MV-4-11 (cell line): ENCODE results near the gene ARL15.
A peak's percentile ranks its signal among the peaks of the same experiment; 100 is the strongest.

ENCODE experiments used
- DNase-seq: peaks from one replicate; lab custom pipeline; 2025; lab: John Stamatoyannopoulos, UW

The ARL15 gene

DNA sequence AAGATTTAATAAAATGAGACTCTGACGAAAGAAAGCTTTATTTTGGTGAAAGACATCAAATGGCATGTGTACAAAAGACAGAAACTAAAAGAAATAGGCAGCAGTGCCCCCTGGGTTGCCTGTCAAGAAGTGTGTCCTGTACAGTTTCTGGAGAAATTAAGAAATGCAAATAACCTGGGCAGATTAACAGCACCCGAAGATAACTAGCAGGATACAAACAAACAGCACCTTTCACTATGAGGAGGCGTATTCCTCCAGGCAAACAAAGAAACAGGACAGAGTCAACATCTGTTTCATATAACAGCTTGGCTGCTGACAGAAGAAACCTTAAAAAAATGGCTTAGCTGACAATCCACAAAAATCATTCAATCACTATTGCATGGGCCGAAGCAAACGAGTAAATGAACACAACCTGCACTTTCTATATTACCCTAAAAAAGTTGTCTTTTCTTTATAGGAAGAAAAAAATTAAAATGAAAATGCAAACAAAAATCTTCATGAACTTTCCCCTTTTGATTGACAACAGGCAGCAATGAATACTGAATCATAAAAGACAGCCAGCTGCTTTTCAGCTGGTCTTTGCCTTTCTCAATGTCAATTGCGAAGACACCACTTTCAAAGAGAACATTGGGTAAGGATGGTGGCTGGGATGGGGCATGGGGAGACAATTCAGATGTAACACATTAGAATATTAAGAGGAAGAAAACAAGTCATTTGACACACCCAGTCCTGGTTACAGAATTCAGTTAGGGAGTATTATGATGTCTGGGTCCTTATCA lies 162.1 kb downstream of the ARL15 start:
- DNase-seq: no peak

DNA sequence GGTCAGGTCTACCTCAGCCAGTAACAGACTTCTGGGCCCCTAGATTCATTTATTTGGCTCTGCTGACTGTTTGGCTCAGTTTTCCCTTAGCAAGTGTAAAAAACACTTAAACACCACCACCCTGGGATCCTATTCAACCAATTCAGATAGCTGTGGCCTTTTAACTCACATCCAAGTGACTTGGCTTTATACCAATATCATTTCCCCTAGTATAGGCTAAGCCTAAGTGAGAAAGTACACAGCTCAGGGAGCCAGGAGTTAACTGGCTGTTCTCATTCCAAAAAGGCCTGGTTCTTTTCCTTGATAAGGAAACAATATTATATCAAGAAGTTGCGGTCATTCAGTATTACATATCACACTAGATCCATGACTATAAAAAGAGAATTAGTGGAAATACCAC lies 163.5 kb downstream of the ARL15 start:
- DNase-seq: no peak

DNA sequence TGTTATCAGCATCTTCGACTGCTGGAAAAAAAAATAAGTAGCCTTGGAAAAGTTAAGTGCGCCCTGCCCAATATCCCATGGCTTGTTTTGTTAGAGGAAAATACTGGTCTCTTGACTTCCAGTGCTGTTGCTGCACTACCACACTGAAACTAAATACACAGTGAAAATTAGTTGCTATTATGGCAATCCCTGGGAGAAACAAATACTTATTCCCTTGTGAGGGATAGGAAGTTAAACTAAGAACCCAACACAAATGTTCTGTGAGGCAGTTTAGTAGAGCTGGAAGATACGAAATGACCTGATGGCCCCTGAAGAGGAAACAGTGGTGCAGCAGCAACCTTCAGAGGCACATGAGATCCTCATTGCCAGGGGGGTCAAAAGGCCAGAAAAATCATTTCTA lies 164.0 kb downstream of the ARL15 start:
- DNase-seq: no peak

DNA sequence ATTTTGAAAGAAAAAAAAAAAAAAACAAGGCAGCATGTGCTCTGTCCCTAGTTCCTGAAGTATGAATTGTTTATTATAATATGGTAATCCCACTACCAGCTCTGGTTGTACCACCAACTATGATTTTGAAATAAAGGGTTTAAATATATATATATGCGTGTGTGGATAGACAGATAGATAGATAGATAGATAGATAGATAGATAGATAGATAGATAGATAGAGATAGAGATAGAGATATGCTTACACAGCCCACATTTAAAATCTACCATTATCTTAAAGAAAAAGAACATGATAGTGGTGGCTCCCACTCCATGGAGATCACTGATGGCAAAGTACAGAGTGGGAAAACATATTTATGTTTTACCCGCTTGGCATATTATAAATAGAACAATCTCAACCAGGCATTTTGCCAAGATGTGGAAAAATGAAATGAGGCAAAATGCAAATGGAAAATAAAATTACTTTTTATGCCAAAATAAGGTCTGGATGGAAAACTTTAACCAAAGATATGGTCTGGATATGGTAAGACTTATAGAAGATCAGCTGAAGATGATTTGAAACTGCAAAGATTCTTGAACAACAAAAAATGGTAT lies 170.0 kb downstream of the ARL15 start:
- DNase-seq: no peak

DNA sequence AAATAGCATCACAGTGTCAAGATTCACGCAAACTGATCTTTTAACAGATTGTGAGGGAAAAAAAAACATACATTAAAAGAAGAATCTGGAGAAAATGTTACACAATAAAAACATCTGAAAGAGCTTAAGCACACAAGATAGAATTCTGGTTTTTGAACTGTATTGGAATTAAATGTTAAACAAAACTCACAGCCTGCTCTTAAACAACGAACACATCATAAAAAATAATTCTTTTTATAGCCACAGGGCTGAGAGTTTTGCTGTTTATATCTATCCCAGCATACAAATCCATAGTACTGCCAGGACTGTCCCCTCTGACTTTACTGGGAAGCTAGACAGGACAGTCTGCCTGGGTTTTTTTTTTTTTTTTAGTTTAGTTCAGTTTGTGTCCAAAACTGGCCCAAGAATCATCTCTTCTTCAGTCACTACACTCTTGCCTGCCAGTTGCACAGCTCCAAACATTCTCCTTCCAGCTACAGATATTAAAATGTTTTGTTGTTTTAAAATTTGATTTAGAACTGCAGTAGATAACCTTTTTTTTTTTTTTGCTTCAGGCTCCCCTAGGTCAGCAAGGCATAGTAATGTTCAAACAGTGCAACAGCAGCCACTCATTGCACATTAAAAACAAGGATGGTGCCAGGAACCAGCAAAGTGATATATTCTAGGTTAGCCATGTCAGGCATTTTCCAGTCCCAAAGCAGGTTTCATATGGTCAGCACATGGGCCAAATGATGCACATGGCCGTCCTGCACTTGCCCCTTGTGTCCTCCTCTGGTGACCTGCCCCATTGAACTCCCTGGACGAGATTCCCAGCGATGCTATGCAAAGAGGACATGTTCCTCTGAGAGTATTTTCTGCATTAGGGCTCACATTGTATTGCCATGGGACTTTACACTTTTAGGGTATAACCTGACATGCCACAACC lies 173.6 kb downstream of the ARL15 start:
- DNase-seq: no peak

DNA sequence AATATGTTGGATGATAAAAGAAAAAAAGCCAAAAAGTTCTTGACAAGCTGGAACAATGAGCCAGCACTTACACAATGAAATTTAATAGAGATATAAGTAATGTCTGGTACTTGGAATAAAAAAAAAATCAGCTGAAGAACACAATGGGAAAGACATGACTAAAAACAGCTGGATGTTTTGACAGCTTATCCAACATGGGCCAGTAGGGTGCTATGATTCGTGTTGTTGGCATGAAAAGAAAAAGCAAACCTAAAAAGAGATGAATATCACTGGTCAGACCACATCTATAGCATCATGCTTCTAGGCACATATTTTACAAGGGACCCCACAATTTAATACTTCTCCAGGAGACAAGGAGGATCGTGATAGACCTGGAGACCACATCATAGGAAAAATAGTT lies 175.3 kb downstream of the ARL15 start:
- DNase-seq: no peak

DNA sequence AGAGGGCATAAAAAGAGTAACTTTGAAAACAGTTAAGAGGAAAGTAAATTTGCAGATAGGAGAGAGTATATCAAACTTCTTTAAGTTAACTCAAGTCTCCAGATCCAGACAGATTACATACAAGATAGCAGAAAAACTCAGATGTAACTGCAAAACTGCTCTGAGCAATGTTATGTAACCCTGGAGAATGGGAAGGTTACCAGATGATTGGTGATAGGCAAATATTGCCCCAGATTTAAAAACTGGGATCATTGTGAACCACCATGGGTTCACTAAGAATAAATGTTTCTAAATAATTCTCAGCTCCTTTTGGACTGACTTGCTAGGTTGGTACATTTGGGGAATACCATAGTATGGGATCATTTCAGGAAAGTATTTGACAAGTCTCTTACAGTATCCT lies 176.5 kb downstream of the ARL15 start:
- no peak for DNase-seq

DNA sequence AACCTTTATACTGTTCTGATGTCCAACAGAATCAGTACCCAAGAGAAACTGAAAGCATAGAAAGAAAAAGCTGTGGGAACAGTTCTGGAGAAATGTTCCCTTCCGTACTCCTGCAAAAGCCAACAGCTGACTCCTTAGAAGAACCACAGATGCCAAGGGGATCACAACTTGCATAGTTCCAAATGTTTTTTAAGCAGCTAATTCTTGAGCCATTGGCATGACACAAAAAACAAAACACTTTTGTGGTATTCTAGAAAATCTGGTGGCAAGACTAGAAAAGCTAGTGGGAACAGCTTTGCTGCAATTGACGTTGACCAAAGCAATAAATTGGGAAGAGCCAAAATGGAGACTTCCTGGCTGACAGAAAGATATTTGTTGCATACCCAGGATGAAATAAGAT lies 189.9 kb downstream of the ARL15 start:
- DNase-seq: no peak

DNA sequence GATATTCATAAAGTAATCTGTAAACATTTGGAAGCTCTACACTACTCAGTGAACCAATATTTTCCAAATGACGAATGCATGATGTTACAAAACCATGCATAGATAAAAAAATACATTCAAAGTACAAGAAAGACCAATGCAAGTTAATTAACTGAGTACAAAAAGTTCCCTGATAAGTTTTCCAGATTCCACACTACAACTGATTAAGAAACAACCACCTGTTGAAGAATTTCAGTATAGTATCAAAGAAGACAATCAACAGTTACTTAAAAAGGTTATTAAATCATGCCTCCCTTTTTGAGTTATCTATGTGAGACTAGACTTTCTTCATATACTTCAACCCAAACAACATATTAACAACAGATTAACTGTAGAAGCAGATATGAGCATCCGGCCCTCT lies 192.4 kb downstream of the ARL15 start:
- no peak for DNase-seq

DNA sequence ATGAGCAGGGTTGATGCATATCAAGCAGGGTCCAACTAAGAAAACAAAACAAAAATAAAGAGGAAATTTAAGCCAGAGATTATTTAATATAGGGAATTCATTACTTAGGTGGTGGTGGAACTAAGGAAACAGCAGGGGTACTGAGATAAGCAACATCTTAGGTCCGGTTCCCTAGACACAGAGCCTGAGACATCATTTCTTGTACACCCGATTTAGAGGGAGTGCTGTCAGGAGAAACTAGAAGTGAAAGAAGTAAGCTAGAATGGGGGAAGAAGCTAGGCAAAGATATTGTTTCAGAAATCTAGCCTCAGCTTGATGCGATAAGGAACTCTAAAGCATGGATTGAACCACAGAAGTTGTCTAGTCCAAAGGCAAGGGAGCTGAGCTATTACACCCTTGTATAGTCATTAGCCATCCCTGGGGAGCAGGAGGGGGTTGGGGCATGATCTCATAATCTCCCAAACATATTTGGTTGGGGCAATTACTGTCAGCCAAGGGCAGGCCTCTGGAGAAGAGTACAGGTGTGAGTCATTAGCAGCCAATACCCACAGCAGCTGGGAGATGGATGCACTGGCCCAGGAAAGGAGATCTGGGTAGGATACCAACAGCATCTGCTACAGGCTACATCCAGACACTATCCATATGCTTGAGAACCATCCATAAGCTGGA lies 194.5 kb downstream of the ARL15 start:
- peak; percentile 49 for DNase-seq

DNA sequence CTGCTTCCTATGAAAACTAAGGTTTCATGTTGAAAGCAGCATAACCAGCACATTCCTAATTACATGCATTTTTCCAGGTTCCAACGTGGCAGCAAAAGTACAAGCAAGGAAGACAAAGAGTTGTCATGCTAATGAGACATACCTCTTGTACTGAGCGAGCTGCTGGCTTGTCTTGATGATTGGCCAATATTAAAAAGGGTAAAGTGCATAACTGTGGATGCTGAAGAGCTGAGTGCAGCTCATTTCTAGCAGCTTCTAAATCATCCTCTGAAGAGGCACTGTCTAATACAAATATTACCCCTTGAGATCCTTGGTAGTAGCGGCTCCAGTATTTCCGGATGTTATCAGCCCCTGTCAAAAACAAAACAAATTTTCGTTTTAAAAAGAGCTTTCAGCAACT lies 197.3 kb downstream of the ARL15 start:
- no peak for DNase-seq

DNA sequence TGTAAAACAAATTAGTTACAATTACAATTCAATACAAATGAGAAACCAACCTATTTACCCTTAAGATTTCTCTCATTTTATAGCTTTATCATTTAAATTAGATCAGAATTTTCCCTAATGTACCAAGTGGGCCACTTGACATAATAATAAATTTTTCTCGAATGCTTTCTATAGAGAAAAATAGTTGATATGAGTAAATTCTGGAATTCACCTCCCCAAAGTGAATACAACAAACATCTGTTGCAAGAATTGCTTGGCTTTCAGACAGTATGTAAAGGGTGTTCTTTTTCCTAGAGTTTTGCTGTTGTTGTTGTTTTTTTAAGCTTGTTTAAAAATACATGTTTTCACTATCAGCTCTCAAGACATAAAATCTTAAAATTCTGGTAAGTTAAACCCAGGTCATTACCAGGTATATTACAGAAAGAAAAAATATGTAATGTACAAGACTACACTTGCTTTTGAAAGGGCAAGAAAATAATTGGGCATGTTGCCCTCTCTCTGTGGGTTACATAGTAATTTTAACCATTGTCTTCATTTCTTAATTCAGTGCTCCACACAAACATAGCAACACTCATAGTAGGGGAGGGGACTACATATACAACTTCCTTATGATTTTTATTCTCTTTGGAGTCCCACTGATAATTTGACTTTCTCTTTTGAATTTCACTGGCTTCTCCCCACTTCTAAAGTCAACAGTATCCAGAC lies 200.6 kb downstream of the ARL15 start:
- no peak for DNase-seq

DNA sequence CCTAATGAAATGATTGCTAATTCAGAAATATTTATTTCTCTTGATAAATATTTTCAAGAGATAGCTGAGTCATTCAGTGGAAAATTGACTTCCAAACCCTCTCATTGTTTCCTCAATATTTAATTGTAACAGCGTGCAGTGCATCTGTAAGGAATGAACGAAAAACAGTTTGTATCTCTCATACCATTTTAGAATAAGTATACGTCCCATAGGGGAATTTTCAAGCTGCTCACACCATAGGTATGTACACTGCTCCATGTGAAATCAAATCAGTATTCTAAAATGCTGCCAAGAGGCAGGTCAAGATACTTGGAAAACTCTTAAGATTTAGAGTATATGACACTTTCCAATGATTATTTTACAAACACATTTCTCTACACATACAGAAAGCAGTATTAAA lies 202.2 kb downstream of the ARL15 start:
- DNase-seq: no peak

DNA sequence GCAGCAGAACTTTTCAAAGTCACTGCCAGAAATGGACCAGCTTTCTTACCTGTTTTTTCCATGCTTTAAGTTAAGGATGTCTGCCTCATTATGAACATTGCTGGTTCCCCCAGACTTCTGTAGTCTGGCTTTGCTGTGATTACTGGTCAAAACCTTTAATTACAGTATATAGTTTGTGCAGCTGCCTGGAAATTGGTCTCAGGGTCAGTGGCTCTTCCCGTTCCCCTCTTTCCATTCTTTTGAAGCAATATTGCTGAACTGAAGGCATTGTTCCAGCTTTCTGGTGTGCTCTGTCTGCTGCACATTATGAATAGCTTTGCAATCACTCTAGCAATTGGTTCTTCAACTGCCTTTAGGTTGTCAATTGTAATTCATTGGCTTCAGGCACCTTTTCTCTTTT lies 206.5 kb downstream of the ARL15 start:
- no peak for DNase-seq

DNA sequence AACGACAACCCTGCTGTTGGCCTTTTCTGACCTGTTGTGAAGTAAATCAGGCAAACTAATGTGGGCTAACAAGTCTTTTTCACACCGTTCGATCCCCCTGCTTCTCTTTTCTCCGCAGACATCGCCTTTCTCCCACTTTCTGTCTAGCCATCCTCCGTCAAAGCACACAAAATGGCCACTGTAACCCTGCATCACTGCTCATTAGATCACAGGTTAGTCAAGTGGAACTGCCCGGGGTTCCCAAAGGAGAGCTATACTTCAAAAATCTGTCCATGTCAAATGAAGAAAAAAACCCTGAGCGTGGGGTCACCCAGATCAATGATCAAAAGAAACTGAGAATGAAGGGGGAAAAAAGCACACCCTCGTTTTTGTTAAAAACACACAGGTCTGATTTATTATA lies 212.1 kb downstream of the ARL15 start:
- no peak for DNase-seq

DNA sequence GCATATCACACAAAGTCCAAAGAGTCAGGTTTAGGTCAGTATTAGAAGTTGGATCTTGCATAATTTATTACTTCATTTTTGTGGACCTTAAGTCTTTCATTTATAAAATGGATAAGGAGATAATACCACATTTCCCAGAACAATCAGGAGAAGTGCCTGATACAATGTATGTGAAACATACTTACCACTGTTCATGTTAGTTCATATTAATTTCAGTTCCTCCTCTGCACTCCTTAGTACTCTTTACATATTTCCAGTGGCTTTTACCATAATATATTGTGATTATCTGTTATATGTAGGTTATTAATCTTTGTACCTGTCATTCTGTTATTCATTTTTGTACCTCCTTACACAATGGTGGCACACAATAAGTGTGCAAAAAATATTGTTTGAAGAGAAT lies 214.4 kb downstream of the ARL15 start:
- DNase-seq: peak; percentile 35

DNA sequence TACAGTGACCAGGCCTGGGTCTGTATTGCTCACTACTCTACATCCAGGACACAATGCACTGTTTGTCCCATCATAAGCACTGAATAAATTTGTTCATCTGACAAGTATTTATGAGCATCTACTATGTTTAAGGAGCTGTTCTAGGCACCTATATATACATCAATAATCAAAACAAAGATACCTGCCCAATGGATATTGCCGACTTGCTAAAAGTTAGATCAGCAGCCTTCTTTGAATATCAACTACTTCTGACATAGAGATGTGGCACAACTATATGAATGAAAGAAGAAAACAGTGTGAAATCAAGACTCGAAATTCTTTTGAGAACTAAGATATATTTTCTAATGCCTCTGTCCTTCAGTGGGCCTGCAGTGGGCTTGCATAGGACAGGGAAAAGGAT lies 215.7 kb downstream of the ARL15 start:
- no peak for DNase-seq

DNA sequence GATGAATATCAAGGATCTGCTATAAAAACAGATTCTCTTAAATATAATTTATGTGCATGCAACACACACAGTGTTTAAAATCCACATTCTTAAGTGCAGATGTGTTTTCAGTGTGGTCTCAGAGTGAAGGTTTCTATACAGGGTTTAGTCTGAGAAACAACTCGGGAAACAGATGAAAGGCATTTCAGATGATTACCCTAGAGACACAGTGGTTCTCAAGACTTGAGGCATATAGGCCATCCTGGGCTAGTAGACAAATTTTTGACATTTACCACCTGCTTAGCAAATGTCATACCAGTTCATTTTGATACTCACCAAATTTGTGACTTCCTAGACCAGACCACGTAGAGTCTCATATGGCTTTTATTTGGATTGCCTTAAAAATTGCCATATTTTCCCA lies 216.5 kb downstream of the ARL15 start:
- no peak for DNase-seq

DNA sequence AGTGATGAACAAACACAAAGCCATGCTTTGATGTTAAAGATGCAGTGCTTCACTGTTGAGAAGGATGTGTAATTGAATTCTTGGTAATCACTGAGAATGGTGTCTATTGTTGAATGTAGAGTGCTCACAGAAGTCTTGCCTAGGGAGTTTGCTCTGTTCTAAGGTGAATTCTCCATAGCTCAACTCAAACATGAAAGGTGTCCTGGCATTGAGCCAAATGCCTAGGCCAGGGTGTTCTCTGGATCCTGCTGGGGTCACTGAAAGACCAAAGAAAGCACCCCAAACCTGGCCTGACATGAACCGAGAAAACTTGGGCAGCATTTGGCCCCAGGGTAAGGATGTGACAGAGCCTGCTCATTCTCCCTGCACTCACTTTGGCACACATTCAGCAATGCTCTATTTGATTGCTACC lies 217.3 kb downstream of the ARL15 start:
- DNase-seq: no peak

DNA sequence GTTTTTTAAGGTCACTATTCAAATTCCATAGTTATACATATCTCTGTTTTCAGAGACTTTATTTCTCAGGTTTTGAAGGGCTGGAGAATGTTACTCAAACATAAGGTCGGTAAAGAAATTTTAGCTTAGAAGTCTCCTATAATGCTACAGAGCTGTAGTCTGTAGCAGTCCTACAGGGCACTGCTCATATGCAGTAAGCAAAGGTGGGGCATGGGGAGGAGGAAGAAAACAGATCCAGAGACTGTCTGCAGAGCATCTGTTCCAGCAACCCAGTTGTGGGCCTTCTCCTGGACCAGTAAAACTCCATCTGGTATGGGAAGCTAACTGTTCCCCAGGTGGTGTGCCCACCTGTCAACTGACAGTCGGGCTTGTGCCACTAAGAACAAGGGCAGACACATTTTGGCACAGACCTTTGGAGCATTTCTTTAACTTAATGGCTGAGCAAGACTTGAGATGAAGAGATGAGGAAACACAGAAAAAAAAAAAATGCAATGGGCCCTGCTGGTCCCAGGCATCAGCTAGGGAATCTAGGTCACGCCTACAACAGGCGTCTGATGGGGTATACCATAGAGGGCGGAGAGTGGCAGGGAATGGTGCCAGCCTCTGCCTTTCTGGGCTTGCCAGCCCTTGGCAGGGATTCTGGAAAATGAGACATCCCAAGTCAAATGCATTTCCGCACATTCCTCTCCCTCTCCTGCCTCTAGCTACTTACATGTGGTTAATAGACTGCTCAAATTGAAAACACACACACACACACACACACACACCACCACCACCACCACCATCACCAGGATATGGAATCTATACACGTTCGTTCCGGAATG lies 218.9 kb downstream of the ARL15 start:
- no peak for DNase-seq
